KMS-11 (cell line): Measurements from ENCODE around the gene ST3GAL5.

Experiments used
- H2AFZ ChIP-seq: fragments of 200-600 bp; sonication (generic); 2 replicates; pipeline ENCODE4 v1.6.1; 2016; ENCODE audit warnings: antibody characterized with exemption, mixed run types, low read depth
- H3K27ac ChIP-seq: fragments of 200-600 bp; sonication (generic); 2 replicates; pipeline ENCODE4 v1.6.1; 2016; ENCODE audit warnings: mild to moderate bottlenecking, mixed run types
- H3K27me3 ChIP-seq: fragments of 200-600 bp; sonication (generic); 2 replicates; pipeline ENCODE4 v1.6.1; 2017; ENCODE audit warnings: mild to moderate bottlenecking, low read depth, mixed run types, moderate library complexity; ENCODE audit not compliant: insufficient read depth
- H3K36me3 ChIP-seq: fragments of 200-600 bp; sonication (generic); 2 replicates; pipeline ENCODE4 v1.6.1; 2017; ENCODE audit warnings: mild to moderate bottlenecking, mixed run types; ENCODE audit not compliant: insufficient read depth
- H3K4me1 ChIP-seq: fragments of 200-600 bp; sonication (generic); 2 replicates; pipeline ENCODE4 v1.6.1; 2016; ENCODE audit warnings: mild to moderate bottlenecking, low read depth, mixed run types; ENCODE audit not compliant: poor library complexity, severe bottlenecking
- H3K4me2 ChIP-seq: fragments of 200-600 bp; sonication (generic); 2 replicates; pipeline ENCODE4 v1.7.0; 2016; ENCODE audit warnings: mild to moderate bottlenecking, mixed run types
- H3K4me3 ChIP-seq: fragments of 200-600 bp; sonication (generic); IDR thresholded peaks from 2 replicates; pipeline ENCODE4 v1.6.1; 2017; ENCODE audit warnings: low read depth, low read length, mixed read lengths; ENCODE audit not compliant: insufficient read depth
- H3K79me2 ChIP-seq: fragments of 200-600 bp; sonication (generic); 2 replicates; pipeline ENCODE4 v1.6.1; 2016; ENCODE audit warnings: low read depth, mixed run types; ENCODE audit not compliant: insufficient read depth
- H3K9ac ChIP-seq: fragments of 200-600 bp; sonication (generic); 2 replicates; pipeline ENCODE4 v1.6.1; 2016; ENCODE audit warnings: mild to moderate bottlenecking, mixed run types
- H4K20me1 ChIP-seq: fragments of 200-600 bp; sonication (generic); 2 replicates; pipeline ENCODE4 v1.6.1; 2016; ENCODE audit warnings: mild to moderate bottlenecking, mixed run types; ENCODE audit not compliant: insufficient read depth
- TF ChIP-seq, protein P1 (sequence below): fragments of 200-600 bp; sonication (generic); conservative IDR thresholded peaks from 2 replicates; pipeline ENCODE4 v1.6.1; 2017; ENCODE audit warnings: low read depth, mild to moderate bottlenecking, antibody characterized with exemption, low read length, moderate library complexity, mixed read lengths

ST3GAL5 gene

GRCh38 chr2:85802354-85803103 is 86.3 kb downstream of the ST3GAL5 start:
- Histone ChIP-seq H3K79me2 (no peaks in the 10 kb centered on the region), H2AFZ (no peak overlapping the region), H3K9ac (no peak overlapping the region), H3K4me1 (peaks cover 20% of the 10 kb centered on the region), H4K20me1 (no peaks in the 10 kb centered on the region), H3K27me3 (no peaks in the 10 kb centered on the region; the same call in 1 of the 2 replicates), H3K36me3 (no peaks in the 10 kb centered on the region), H3K4me3 (no peak overlapping the region), H3K27ac (no peak overlapping the region), H3K4me2 (no peak overlapping the region)
- TF ChIP-seq, protein P1, sequence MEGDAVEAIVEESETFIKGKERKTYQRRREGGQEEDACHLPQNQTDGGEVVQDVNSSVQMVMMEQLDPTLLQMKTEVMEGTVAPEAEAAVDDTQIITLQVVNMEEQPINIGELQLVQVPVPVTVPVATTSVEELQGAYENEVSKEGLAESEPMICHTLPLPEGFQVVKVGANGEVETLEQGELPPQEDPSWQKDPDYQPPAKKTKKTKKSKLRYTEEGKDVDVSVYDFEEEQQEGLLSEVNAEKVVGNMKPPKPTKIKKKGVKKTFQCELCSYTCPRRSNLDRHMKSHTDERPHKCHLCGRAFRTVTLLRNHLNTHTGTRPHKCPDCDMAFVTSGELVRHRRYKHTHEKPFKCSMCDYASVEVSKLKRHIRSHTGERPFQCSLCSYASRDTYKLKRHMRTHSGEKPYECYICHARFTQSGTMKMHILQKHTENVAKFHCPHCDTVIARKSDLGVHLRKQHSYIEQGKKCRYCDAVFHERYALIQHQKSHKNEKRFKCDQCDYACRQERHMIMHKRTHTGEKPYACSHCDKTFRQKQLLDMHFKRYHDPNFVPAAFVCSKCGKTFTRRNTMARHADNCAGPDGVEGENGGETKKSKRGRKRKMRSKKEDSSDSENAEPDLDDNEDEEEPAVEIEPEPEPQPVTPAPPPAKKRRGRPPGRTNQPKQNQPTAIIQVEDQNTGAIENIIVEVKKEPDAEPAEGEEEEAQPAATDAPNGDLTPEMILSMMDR: no peak

DNA sequence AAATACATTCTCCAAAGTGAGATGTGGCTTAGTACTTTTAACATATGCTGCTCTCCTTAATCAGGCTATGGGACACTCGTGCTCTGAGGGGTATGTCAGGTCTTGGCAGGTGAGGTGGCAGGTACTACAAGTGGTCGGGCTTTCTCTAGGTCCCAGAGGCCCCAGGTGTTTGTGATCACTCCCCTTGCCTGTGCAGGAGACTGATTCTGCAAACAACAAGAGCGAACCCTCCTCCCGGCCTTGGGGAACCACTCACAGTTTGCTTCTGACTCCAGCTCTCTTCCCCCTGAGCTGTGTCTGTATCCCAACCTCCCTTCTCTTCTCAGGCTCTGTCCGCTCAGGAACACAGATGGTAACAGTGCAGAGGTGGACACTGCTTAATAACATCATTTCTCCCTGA is 86.9 kb downstream of the ST3GAL5 start:
- TF ChIP-seq, protein P1: no peak
- Histone ChIP-seq H3K27ac (no peak overlapping the region), H4K20me1 (no peaks in the 10 kb centered on the region), H3K4me3 (no peak overlapping the region), H3K27me3 (no peaks in the 10 kb centered on the region; the same call in 1 of the 2 replicates), H2AFZ (no peak overlapping the region), H3K36me3 (no peaks in the 10 kb centered on the region), H3K9ac (no peak overlapping the region), H3K79me2 (no peaks in the 10 kb centered on the region), H3K4me1 (peaks cover 20% of the 10 kb centered on the region), H3K4me2 (no peak overlapping the region)

GRCh38 chr2:85800586-85800985 is 88.2 kb downstream of the ST3GAL5 start:
- no peak overlapping the region for H2AFZ ChIP-seq
- H3K4me3 ChIP-seq: no peak overlapping the region
- no peaks in the 10 kb centered on the region; the same call in 1 of the 2 replicates for H3K27me3 ChIP-seq
- H4K20me1 ChIP-seq: no peaks in the 10 kb centered on the region
- H3K4me1 ChIP-seq: peaks cover 20% of the 10 kb centered on the region
- H3K9ac ChIP-seq: no peak overlapping the region
- H3K36me3 ChIP-seq: no peaks in the 10 kb centered on the region
- no peak overlapping the region for H3K27ac ChIP-seq
- no peaks in the 10 kb centered on the region for H3K79me2 ChIP-seq
- TF ChIP-seq, protein P1: no peak
- H3K4me2 ChIP-seq: no peak overlapping the region

DNA sequence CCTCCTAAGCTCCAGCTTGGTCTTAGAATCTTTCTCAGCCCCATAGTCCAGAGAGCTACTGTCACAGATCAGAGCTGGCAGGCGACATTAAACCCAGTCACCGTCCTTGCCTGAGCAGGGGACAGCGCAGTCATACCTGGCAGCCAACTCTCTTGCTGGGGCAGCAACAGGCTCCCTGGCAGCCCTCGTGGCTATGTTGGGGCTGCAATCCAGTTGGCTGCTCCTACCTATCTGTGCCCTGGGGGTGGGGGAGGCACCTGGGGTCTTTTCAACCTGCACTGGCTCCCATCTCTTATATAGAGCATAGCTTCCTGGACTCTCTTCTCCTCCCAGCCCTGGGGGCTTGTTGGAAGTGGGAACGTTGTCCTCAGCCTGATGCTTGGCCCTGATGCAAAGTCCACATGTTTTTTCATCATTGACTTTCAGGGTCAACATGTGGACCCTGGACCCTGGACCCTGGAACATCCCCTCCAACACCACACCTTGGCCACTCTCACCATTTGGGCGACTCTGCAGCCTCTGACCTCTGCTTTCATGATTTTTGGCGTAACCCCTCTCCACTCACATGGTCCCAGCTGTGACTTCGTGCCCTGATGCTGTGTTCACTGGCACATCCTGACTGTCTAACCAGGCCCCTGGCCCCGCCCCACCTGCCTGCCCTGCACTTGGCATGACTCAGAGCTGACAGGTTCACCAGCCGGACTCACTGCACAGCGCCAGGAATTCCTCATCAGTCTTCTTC is 89.4 kb downstream of the ST3GAL5 start:
- TF ChIP-seq, protein P1: no peak
- H3K4me3 ChIP-seq: no peak overlapping the region
- H3K4me1 ChIP-seq: peaks cover 17% of the 10 kb centered on the region
- H3K36me3 ChIP-seq: no peaks in the 10 kb centered on the region
- no peak overlapping the region for H3K27ac ChIP-seq
- H3K4me2 ChIP-seq: no peak overlapping the region
- H3K27me3 ChIP-seq: no peaks in the 10 kb centered on the region; the same call in 1 of the 2 replicates
- H3K79me2 ChIP-seq: no peaks in the 10 kb centered on the region
- H2AFZ ChIP-seq: no peak overlapping the region
- no peaks in the 10 kb centered on the region for H4K20me1 ChIP-seq
- no peak overlapping the region for H3K9ac ChIP-seq
